ENCODE measurements around the gene PHF2.

Gene PHF2

DNA sequence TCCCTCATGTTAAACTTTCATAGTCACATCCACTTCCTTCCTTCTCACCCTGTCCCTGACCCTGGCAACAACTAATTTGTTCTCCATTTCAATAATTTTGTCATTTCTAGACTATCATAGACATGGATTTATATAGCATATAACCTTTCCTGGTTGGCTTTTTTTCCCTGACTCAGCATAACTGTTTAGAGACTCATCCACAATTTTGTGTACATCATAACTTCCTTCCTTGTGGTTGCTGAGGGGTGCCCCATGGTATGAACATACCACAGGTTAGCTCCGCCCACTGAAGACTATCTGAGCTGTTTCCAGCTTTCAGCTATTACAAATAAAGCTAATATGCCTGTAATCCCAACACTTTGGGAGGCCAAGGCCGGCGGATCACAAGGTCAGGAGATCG is 137.3 kb downstream of the PHF2 start:
- DNase-seq, result no peak

DNA sequence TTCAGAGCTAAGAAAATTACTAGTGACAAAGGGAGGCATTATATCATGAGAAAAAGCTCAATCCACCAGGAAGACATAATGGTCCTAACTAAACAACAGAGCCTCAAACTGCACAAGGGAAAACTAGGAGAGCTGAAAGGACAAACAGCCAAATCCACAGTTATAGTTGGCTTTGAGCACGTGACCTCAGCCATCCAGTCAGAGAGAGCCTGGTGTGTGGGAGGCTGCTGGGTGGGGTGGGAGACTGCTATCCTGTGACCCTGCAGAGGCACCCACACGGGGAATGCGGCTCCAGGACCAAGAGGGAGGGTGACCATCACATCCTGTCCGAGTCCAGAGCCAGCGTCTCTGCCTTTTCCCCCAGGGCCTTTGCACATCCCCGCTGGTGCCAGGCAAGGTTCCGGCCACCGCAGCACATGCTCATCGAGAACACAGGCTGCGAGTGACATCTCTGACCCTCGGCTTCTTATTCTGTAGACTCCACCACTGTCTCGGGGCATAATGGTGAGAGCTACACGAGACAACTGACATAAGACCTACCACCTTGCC is 145.1 kb downstream of the PHF2 start:
- no peak for DNase-seq

DNA sequence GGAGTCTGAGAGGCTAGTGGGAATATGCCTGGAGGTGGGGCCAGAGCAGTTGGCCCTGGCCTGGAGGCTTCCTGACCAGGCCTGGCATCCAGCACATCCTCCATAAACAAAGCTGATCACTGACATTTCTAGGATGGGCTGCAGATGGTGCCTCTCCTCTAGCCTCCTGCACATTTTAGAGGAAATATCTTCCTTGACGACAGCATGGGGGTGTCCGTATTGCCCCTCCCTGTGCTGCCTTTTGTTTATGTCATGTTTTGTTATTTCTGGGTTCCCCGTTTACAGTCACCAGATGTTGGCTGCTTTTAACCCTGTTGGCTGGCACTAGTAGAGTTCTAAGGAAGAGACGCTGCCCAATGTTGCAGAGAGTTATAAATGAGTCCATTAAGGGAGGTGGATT is 148.5 kb downstream of the PHF2 start:
- no peak for DNase-seq

DNA sequence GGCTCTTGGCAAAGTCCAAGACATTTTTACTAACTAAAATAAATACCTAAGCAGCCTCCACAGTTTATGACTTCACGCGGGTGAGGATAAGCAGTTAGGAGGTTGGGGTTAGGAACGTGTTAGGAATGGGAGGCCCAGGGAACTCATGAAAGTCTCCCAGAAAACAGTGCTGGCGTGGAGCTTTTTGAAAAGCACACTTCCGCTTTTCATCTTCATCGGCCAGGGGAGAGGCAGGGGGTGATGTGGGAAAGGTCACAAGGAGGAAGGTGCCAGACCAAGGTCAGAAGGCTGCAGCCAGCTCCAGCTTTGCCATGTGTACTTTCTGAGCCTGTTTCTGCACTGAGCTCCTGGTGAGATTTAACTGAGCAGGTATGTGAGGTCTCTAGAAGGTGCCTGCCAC is 149.0 kb downstream of the PHF2 start:
- no peak for DNase-seq

DNA sequence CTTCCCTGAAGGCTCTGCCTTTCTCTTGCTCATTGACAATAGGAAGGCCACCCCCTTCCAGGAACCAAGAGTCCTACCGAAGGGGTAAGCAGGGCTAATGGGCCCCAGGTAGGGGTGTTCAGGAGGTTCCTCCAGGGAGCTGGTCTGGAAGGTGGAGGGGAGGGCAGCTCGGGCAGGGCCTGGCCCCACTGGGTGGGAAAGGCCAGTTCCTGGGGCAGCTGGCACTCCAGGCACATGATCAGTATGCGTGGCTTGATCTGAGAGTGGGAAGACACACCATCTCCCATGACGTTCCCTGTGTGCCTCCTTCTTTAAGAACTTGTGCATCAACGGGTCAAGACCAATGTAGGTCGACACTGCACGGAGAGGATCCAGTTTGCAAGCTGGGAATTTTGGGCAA is 149.8 kb downstream of the PHF2 start:
- no peak for DNase-seq
